GM20000 (cell line): Measurements from ENCODE around the gene TDRD3.

Experiments
- DNase-seq: peaks from one replicate; pipeline ENCODE4 v3.0.0; 2012; ENCODE audit warnings: low spot score
- CTCF ChIP-seq: IDR thresholded peaks from 2 replicates; pipeline ENCODE4 v1.5.1; 2012; ENCODE audit warnings: mild to moderate bottlenecking, control low read depth; ENCODE audit errors: extremely low read depth, missing control alignments

The TDRD3 gene

DNA sequence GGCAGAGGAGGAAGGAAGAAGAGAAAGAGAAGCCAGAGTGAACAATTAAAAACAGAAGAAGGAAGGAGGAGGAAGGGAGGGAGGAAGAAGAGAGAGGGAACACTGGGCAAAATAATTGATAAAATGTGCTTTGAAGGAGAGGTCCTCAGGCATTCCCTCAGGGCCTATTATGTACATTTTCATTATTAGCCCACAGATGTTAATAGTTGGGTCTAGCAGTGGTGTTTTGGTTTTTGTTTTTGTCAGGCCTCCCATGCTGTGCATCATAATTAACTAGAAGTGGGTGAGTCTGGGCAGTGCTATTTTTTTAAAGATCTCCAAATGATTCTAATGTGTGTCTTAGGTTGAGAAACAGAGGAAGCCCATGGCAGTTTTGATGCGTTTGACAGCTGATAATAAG is 178.1 kb downstream of the TDRD3 start:
- DNase-seq: no peak

DNA sequence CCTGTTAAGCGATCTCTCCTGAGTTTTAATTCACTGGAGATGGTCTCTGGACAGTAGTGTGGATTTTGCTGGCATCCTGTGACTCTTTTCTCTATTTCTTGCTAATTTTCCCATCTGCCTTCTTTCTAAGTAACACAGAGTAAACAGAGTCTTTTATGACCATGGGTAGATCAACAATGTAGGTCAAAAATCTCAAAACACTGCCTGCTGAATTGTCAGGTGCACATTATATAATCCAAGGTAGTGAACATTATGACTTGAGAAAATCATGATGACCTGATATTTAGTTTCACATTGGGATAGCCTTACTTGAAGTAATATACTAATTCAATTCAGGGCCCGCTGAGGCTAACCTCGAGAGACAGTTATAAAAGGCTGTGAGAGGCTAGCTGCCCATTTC is 180.7 kb downstream of the TDRD3 start:
- no peak for DNase-seq
- no peak for TF ChIP-seq CTCF

More for the DNA sequence above, 178.1 kb downstream of the TDRD3 start:
- TF ChIP-seq CTCF: no peak

- TF ChIP-seq CTCF: no peak
- DNase-seq: no peak
These were observed 186.3 kb downstream of the TDRD3 start for GRCh38 chr13:60583196-60583888.

DNA sequence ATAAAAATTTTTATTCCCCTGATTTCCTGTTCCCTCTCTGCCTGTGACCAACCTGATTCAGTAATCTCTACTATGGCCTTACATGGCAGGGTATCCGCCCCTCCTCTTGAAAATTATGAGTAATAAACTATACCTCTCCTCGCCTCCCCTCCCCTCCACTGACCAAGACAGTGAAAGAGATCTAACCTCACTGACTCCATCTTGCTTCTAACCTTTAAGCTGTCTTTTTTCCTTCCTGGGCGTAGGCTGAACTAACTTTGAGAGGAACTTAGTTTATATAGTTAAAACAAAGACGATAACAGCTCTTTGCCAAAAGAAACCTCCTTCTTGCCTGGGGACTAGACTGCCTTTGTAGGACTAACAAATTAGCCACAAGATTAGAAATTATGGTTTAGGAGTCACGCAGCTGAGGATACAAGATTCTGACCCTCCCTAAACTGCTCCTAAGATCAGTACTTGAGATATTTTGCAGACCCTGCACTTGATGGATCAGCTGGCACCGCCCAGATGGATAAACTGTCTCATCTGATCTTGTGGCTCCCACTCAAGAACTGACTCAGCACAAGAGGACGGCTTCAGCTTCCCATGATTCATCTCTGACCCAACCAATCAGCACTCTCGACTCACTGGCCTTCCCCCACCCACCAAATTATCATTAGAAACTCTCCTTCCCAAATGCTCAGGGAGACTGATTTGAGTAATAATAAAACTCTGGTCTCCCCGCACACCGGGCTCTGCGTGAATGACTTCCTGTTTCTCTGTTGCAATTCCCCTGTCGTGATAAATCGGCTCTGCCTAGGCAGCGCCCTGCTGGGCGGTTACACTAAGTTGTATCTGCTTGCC is 187.1 kb downstream of the TDRD3 start:
- TF ChIP-seq CTCF: no peak
- DNase-seq: no peak

- no peak for TF ChIP-seq CTCF
- DNase-seq: no peak
These were observed 188.0 kb downstream of the TDRD3 start for GRCh38 chr13:60584976-60585375.

DNA sequence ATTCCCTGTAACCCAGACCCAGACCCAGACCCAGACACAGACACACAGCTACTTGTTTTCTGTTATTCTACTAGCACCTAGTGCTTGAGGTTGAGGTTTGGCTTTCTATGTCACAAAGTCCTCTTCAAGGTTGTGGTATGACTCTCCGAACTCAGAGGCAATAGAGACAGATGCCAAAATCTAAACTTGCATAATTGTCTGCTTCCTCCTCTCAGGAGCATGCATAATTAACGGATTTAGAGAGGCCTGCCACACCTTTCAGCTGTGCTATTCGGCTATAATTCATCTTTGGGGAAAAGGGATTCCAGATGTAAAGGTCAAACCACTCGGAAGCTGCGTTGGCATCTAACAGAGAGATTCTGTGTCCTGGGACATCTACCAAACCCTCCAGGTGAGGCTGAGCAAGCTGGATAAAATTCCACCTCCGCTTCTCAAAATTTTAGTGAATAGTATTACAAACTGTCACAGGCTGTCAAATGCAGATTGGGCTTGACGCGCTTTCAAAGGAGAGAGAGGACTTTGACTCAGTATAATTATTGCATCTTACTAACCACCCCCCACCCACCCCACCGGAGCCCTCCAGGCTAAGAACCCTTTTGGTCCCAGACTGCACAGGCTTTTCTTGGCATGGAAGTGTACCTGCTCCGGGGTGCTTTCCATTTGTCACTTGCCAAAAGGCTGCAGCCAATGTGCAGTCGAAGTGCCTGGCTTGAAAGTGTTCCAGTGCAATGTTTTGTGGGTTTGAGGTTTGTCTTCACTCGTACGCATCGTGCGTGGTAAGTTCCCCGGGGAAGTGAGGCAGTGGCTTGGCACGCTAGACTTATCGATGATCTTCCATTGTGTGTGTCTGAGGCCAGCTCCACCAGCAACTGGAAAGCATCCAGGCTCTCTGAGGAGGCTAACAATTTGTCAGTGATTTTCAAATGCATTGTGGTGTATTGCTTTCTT is 194.1 kb downstream of the TDRD3 start:
- no peak for TF ChIP-seq CTCF
- DNase-seq: no peak
